NCI-H2107 treated with DMSO at 0.1 percent for 48 hours (cell line): ENCODE results near the gene LUC7L2.
"Not testable (repeated sequence)": the region's sequence is repeated elsewhere in the genome, so short reads cannot be mapped to it uniquely, and the experiment has no call there.

ENCODE experiments used
- DNase-seq: peaks from one replicate; lab custom pipeline; 2025; ENCODE audit not compliant: unreplicated experiment; lab: John Stamatoyannopoulos, UW

The LUC7L2 gene, protein sequence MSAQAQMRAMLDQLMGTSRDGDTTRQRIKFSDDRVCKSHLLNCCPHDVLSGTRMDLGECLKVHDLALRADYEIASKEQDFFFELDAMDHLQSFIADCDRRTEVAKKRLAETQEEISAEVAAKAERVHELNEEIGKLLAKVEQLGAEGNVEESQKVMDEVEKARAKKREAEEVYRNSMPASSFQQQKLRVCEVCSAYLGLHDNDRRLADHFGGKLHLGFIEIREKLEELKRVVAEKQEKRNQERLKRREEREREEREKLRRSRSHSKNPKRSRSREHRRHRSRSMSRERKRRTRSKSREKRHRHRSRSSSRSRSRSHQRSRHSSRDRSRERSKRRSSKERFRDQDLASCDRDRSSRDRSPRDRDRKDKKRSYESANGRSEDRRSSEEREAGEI

DNA sequence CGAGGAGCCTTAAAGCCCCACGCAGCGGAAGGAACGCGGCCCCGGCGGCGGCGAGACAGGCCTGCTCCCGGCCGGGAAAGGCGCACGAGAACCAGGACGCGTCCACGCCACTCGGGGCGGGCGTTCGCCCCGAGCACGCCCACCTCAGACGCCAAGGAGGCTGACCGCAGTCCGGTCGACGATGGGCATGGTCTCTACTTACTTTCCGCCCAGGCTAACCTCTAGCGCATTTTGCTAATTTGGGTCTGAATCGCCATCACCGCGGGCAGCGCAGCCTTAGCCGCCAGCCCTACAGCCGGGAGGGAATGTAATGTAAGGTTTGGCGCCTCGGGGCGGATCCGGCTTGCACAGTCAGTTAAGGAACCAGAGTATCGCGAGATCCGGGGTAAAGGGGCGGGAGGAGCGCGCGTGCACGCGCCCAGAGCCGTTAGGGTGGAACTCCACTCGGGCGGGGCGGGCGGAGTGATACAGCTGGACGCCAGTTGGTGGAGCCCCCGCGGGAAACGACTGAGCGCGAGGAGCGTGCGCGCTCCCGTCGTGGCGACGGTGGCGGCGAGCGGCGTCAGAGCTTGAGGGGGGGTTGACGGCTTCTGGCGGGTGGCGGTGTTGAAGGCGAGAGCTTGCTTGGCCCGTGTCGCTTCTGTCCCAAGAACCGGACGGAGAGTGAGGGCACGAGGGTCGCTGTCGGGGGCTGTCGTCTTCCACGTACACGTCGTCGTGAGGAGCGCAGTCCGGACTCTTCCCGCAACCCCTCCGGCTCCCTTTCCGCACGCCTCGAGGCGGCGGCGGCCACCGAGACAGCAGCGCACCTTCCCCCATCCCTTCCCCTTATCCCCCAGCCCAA is at the start of gene LUC7L2:
Gene LUC7L2 (plus strand): TSS at position 529 of the 844 bp plus-strand sequence. CDS start 368 bp downstream, outside the sequence.
- DNase-seq, result peak; percentile 98

DNA sequence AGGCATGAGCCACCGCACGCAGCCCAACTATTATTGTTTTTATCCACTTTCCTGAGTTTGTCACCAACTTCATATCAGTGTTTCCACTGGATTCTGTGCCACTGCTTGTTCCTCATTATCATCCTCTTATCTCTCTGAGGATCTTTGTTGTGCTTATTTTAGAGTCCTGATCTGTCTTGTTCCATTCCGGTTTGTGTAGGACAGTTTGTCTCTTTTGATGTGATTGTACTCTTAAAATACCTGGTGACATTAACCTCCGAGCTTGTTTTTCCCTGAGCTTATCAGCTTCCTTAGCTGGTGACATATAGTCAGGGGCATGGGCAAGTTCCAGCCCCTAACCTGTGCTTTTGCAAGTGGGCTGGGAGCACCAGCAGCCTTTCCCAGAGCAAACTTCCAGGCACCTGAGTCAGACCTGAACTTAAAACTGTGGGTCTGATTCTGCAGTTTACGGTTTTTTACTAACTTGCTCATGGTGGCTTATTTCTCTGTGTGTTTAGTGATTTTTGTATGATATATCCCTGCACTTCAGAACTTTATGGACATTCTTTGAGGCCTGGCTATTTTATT is 41.7 kb upstream of the LUC7L2 start:
- DNase-seq, result no peak

DNA sequence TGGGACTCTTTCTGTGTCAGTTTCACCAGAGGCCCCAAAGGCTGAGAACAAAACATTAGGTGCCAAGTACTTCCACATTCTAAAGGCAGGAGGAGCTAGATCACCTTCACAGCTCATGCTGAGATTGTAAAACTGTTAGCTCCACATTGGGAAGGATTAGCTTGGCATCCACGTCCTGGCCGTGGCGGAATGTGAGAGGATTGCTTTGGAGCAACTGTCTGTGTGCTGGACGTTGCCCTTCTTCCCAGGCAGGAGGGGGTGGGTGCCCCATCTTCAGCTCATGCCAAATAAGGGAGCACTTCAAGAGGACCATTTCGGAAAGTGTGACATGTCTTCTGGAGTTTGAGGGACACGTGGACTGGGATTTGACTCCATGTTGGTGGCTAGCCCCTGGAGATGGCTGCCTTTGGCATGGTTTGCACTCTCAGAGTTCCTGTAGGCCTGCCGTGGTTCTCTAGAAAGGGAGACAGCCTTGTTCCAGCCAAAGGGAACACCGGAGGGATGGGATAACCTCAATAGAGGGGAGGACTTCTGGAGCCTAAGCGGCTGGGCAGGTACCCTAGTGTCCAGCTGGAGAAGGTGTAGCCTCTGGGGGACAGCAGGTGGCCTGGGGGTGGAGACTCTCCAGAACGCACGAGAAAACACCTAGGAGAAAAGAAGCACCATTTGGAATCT is 38.5 kb upstream of the LUC7L2 start:
- DNase-seq, result no peak

DNA sequence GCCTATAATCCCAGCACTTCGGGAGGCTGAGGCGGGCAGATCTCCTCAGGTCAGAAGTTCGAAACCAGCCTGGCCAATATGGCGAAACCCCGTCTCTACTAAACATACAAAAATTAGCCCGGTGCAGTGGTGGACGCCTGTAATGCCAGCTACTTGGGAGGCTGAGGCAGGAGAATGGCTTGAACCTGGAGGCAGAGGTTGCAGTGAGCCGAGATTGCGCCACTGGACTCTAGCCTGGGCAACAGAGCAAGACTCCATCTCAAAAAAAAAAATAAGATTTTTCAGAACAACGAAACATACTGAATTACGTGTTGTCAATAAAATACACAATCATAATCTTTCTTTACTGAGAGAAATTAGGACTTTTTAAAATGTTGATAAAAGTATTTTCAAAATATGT is 35.0 kb upstream of the LUC7L2 start:
- not testable (repeated sequence) for DNase-seq

DNA sequence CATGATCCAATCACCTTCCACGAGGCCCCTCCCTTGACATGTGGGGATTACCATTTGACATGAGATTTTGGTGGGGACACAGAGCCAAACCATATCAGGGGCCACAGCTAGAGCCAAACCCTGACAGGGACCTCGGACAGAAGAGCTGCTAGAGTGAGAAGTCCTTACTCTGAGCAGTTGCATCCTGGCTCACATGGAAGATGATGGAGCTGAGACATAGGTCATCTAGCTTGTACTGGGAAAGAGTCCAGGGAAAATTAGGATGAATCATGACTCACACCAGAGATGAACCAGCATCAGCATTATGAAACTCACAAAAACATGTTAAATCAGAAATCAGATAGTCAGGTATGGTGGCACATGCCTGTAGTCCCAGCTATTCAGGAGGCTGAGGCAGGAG is 31.3 kb upstream of the LUC7L2 start:
- no peak for DNase-seq

DNA sequence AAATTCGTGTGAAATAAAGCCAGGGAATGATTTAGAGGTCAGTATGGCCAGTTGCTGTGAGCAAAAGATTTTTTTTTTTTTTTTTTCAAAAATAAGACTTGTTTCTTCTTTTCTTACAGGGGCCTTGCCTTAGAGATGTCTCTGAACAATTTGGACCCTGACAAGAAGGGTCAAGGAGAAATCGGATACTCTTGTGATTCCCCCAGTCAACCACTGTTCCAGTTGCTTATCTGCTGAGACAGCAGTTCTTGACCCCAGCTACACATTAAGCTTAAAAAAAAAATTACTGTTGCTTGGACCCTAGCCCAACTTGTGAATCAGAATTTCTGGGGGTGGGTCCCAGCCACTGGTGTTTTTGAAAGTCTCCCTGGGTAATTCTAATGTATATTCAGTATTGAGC is 30.6 kb upstream of the LUC7L2 start:
- DNase-seq, result no peak

DNA sequence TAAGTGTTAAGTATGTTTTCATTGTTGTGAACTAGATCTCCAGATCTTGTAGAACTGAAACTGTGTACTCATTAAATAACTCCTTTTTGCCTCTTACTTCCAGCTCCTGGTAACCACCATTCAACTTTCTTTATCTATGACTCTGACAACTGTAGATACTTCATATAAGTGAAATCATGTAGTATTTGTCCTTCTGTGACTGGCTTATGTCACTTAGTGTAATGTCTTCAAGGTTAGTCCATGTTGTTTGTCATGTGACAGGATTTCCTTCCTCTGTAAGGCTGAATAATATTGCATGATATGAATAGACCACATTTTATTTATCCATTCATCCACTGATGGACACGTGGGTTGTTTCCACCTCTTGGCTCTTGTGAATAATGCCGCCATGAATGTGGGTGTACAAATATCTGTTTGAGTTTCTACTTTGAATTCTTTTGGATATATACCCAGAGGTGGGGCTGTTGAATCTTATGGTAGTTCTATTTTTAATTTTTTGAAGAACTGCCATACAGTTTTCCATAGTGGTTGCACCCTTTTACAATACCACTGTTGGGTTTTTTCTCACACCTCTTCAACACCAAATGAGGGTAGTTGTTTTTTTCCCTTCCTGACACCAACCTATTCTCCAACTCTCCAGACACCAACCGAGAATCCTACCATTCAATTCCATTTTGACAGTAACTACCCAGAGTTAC is 29.2 kb upstream of the LUC7L2 start:
- DNase-seq, result no peak

DNA sequence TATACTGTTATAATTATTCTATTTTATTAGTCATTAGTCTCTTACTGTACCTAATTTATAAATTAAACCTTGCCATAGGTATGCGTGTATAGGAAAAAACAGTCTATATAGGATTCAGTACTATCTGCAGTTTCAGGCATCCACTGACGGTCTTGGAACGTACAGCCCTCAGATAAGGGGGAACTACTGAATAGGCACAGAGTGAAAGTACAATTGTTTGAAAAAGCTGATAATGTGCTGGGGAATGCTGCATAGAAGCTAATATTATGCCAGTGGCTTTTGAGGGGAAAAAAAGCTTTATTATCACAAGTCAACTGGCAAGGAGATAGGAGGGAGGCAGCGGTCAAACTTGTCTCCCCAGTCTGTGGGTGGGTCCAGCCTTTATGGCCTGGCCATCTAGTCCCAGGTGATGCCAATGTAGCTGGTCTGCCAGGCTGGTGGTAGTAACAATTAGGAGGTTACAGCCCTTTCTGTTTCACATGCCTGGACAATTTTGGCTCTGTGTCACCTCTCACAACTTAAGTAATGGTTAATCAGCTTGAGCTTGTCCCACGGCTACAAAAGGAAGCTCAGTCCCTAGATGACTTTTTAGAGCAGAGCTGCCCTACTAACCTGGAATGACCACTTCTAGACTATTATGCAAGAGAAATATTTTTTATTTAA is 26.9 kb upstream of the LUC7L2 start:
- DNase-seq, result no peak

DNA sequence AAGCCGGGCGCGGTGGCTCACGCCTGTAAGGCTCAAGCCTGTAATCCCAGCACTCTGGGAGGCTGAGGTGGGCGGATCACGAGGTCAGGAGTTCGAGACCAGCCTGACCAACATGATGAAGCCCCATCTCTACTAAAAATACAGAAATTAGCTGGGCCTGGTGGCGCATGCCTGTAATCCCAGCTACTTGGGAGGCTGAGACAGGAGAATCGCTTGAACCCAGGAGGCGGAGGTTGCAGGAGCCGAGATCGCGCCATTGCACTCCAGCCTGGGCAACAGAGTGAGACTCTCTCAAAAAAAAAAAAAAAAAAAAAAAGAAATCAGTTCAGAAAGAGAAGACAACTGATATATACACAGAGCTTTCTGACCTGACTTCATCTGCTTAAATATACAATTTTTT is 26.3 kb upstream of the LUC7L2 start:
- DNase-seq, result not testable (repeated sequence)

DNA sequence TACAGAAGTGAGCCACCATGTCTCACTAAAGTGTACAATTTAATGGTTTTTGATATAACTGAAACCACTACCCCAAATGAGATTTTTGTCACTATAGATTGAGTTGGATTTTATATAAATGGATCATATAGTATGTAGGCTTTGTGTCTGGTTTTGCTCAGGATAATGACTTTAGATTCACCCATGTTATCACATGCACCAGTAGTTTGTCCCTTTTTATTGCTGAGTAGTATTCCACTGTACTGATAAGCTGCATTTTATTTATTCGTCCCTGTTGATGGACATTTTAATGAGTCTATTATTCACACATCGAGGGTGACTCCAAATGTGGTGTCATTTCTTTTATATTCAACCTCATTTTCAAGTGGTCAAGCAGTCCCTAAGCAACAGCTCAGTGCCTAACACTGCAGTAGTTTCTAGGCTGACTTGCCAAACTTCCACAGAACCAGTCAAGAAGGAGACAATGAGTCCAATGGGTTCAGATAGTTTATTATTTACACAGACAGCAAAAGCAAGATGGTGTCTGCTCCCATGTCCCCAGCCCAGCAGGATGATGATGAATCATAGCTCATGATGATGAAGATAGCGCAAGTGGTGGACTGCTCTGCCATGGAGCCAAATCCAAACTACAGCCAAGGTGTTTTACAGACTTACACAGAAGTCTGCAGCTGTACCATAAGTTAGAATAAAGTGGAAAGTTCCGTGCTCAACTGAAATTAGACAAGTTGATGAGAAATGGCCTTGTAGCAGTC is 25.1 kb upstream of the LUC7L2 start:
- DNase-seq, result no peak

DNA sequence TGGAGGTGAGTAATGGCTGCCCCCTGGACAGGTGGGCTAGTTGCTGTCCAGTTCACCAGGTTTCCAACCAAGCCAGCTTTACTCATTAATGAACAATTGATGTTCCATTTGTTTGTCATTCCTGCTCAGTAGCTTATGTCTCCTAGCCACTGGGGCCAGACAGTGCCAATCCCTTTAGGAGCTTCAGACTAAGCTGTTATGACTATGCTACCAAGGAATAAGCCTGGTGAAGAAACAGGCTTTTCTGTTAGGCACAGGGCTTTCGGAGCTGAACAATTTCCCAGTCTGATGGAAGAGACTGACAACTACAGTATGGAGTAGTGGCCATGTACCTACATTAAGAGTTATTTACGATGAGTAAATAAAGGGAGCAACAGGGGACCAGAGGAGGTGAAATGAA is 20.7 kb upstream of the LUC7L2 start:
- no peak for DNase-seq

DNA sequence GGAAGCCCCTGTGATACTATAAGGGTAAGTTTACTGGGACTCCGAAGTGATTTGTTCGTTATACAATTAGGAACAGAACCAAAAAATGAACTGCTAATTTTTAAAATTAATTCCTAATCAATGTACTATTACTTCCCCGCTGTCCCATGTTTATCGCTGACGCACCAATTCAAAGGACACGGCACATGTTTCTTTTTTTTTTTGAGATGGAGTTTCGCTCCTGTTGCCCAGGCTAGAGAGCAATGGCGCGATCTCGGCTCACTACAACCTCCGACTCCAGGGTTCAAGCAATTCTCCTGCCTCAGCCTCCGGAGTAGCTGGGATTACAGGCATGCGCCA is 20.0 kb upstream of the LUC7L2 start:
- no peak for DNase-seq

DNA sequence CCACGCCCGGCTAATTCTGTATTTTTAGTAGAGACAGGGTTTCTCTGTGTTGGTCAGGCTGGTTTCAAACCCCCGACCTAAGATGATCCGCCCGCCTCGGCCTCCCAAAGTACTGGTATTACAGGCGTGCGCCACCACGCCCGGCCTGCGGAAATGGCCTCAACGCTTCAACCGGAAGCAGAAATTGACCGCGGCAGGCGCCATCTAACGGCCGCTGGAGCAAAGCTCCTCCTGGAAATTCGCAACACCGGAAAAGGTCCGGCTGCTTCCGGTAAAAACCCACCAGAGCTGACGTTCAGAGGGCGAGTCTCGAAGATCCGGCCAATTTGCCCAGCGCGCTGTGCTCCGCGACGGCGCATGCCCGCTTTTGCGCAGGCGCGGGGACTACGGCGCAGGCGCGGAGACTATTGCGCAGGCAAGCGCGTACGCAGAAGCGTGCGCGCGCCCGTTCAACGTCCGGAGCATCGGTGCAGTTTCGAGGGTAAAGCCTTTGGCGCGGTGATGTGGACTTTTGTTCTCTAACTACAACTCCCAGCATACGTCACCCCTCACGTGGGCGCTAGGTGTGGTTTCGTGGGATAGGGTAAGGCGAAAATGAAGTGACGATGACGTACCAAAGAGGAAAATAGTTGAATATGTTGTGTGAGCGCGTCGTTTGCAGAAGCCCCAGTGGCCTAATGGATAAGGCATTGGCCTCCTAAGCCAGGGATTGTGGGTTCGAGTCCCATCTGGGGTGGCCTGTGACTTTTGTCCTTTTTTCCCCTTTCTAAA is 19.5 kb upstream of the LUC7L2 start:
- peak; percentile 99 for DNase-seq

DNA sequence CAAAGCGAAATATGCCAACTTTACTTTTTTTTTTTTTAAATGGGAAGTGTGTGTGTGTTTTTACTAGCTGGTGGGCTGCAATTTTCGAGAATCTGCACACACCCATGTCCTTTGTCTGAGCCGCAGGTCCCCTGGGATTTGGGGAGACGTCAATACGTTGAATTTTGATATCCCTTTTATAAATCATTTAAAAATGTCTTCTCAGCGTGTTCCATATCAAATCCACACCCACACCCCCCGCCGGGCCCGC is 19.0 kb upstream of the LUC7L2 start:
- no peak for DNase-seq

DNA sequence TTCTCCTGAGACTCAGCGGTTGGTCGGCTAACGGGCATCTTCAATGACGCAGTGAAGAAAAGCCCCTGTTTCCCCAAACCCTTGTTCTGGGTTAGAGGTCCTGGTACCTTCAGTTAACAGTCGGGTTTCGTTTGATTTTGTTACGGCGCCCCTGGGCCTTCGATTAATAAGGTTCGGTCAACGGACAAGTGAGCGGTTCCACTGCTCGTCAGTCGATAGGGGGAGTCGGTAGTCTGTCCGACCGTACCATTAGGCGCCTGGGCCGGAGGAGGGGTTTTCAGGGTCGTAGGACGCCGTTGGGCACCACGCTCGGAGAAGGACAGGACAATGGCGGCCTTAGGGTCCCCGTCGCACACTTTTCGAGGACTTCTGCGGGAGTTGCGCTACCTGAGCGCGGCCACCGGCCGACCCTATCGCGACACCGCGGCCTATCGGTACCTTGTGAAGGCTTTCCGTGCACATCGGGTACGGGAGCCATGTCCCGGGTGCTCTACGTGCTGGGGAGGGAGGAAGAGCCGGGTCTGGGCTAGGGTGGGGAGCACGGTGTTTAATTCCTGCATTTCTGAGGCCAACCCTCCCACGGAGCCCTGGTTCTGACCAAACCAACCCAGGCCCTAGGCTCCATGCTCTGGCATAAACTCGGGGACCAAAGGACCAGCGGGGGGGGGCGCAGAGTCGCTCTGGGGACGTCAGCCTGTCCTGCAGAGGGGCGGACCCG is 18.5 kb upstream of the LUC7L2 start, which contains the start of gene FMC1:
Gene FMC1 (plus strand): TSS at position 280 of the 718 bp plus-strand sequence. CDS start 48 bp downstream, at position 328.
- peak; percentile 94 for DNase-seq

DNA sequence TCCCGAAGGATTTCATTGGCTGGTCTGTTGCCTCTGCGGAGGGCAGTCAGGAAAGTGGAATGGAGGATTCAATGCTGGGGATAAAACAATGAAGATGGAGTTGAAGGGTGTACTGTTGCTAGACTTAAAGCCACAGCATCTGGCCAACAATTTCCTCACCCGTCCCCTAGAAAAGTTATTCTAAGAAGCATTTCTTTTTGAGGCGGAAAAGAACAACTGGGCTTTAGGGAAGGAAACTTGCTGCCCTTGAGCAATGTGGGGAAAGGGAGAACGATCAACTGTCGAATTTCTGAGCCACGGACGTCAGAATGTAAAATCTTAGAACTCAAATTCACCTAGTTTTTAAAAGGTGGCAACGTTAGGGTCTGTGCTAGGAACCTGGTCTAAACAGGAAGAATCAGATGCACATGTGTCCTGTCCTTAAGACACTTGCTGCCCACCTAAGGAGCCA is 17.9 kb upstream of the LUC7L2 start:
- no peak for DNase-seq

DNA sequence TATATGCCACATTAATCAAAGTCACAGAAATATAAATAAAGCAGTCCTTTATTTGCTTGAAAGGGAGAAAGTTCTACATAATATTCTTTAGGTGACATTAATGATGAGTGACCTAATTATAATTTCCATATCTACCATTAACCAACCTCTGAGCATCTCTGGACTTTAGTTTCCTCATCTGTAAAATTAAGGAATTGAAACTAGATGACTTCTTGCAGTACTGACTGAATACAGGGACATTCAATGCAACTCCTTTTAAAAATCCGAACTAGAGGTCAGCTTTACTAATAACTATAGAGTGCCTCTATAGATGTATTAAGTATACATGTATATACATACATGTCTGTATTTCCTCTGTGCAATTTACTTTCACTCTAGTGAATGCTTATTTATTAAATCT is 14.7 kb upstream of the LUC7L2 start:
- no peak for DNase-seq

DNA sequence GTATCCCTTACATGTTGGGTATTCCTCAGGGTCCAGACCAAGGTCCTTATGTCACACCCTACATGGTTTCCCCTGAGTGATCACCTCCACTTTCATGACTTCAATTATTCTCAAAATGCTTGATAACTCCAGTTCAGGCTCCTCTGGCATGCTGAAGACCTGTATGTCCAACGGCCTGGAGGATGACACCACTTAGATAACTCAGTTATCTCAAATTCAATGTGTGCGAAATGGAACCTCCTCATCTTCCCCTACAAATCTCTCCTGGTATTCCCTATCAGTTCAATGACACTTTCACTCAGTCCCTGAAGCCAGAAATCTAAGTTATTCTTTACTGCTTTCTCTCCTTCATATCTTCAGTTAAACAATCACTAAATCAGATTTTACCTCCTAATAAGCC is 8.7 kb upstream of the LUC7L2 start:
- DNase-seq, result no peak
